ENCODE data around the gene PTPRN2.
"Not testable (repeated sequence)": the region's sequence is repeated elsewhere in the genome, so short reads cannot be mapped to it uniquely, and the experiment has no call there.

PTPRN2 gene

GRCh38 chr7:157848508-157849340 lies 738.9 kb downstream of the PTPRN2 start:
- Histone ChIP-seq H3K36me3 (ENCODE audit: control insufficient read depth in 2 of 2, insufficient read depth in 2 of 2, low read length in 2 of 2) (no peaks in the 10 kb centered on the region), H3K27ac (ENCODE audit: low read depth in 2 of 2, low read length in 2 of 2) (no peak overlapping the region), H3K9me3 (ENCODE audit: control insufficient read depth in 2 of 2, low read length in 2 of 2) (no peaks in the 10 kb centered on the region), H3K4me3 (ENCODE audit: low read length in 2 of 2) (no peak overlapping the region), H3K4me1 (ENCODE audit: control insufficient read depth in 2 of 2, insufficient read depth in 2 of 2, low read length in 2 of 2) (peaks cover 0 to 3% of the 10 kb centered on the region in 2 donors), H3K27me3 (ENCODE audit: control insufficient read depth in 2 of 2, insufficient read depth in 2 of 2, low read length in 2 of 2) (no peaks in the 10 kb centered on the region), H3K9ac (ENCODE audit: low read depth in 1 of 2, low read length in 2 of 2) (no peak overlapping the region)

DNA sequence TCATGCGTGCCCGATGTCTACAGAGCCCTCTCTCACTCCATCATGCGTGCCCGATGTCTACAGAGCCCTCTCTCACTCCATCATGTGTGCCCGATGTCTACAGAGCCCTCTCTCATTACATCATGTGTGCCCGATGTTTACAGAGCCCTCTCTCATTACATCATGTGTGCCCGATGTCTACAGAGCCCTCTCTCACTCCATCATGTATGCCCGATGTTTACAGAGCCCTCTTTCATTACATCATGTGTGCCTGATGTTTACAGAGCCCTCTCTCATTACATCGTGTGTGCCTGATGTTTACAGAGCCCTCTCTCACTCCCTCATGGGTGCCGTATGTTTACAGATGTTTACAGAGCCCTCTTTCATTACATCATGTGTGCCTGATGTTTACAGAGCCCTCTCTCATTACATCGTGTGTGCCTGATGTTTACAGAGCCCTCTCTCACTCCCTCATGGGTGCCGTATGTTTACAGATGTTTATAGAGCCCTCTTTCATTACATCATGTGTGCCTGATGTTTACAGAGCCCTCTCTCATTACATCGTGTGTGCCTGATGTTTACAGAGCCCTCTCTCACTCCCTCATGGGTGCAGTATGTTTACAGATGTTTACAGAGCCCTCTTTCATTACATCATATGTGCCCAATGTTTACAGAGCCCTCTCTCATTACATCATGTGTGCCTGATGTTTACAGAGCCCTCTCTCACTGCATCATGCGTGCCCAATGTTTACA lies 739.7 kb downstream of the PTPRN2 start:
- not testable (repeated sequence) for H3K27me3 ChIP-seq (ENCODE audit: control insufficient read depth in 2 of 2, insufficient read depth in 2 of 2, low read length in 2 of 2); H3K4me3 ChIP-seq (ENCODE audit: low read length in 2 of 2); H3K9me3 ChIP-seq (ENCODE audit: control insufficient read depth in 2 of 2, low read length in 2 of 2); H3K27ac ChIP-seq (ENCODE audit: low read depth in 2 of 2, low read length in 2 of 2); H3K36me3 ChIP-seq (ENCODE audit: control insufficient read depth in 2 of 2, insufficient read depth in 2 of 2, low read length in 2 of 2); H3K4me1 ChIP-seq (ENCODE audit: control insufficient read depth in 2 of 2, insufficient read depth in 2 of 2, low read length in 2 of 2); H3K9ac ChIP-seq (ENCODE audit: low read depth in 1 of 2, low read length in 2 of 2)

DNA sequence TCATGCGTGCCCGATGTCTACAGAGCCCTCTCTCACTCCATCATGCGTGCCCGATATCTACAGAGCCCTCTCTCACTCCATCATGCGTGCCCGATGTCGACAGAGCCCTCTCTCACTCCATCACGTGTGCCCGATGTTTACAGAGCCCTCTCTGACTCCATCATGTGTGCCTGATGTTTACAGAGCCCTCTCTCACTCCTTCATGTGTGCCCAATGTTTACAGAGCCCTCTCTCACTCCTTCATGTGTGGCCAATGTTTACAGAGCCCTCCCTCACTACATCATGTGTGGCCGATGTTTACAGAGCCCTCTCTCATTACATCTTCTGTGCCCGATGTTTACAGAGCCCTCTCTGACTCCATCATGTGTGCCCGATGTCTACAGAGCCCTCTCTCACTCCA lies 740.9 kb downstream of the PTPRN2 start:
- H3K4me1 ChIP-seq (ENCODE audit: control insufficient read depth in 2 of 2, insufficient read depth in 2 of 2, low read length in 2 of 2); H3K27me3 ChIP-seq (ENCODE audit: control insufficient read depth in 2 of 2, insufficient read depth in 2 of 2, low read length in 2 of 2); H3K4me3 ChIP-seq (ENCODE audit: low read length in 2 of 2); H3K9me3 ChIP-seq (ENCODE audit: control insufficient read depth in 2 of 2, low read length in 2 of 2); H3K27ac ChIP-seq (ENCODE audit: low read depth in 2 of 2, low read length in 2 of 2); H3K36me3 ChIP-seq (ENCODE audit: control insufficient read depth in 2 of 2, insufficient read depth in 2 of 2, low read length in 2 of 2); H3K9ac ChIP-seq (ENCODE audit: low read depth in 1 of 2, low read length in 2 of 2): not testable (repeated sequence)

GRCh38 chr7:157846271-157846670 lies 741.4 kb downstream of the PTPRN2 start:
- no peak overlapping the region for H3K9ac ChIP-seq (ENCODE audit: low read depth in 1 of 2, low read length in 2 of 2)
- H3K4me1 ChIP-seq (ENCODE audit: control insufficient read depth in 2 of 2, insufficient read depth in 2 of 2, low read length in 2 of 2) = no peaks in the 10 kb centered on the region
- no peak overlapping the region for H3K27ac ChIP-seq (ENCODE audit: low read depth in 2 of 2, low read length in 2 of 2)
- no peaks in the 10 kb centered on the region for H3K27me3 ChIP-seq (ENCODE audit: control insufficient read depth in 2 of 2, insufficient read depth in 2 of 2, low read length in 2 of 2)
- H3K36me3 ChIP-seq (ENCODE audit: control insufficient read depth in 2 of 2, insufficient read depth in 2 of 2, low read length in 2 of 2) = no peaks in the 10 kb centered on the region
- H3K9me3 ChIP-seq (ENCODE audit: control insufficient read depth in 2 of 2, low read length in 2 of 2) = no peaks in the 10 kb centered on the region
- no peak overlapping the region for H3K4me3 ChIP-seq (ENCODE audit: low read length in 2 of 2)

GRCh38 chr7:157845203-157845835 lies 742.3 kb downstream of the PTPRN2 start:
- Histone ChIP-seq H3K9me3 (ENCODE audit: control insufficient read depth in 2 of 2, low read length in 2 of 2) (no peaks in the 10 kb centered on the region), H3K36me3 (ENCODE audit: control insufficient read depth in 2 of 2, insufficient read depth in 2 of 2, low read length in 2 of 2) (no peaks in the 10 kb centered on the region), H3K27me3 (ENCODE audit: control insufficient read depth in 2 of 2, insufficient read depth in 2 of 2, low read length in 2 of 2) (no peaks in the 10 kb centered on the region), H3K9ac (ENCODE audit: low read depth in 1 of 2, low read length in 2 of 2) (no peak overlapping the region), H3K4me1 (ENCODE audit: control insufficient read depth in 2 of 2, insufficient read depth in 2 of 2, low read length in 2 of 2) (no peaks in the 10 kb centered on the region), H3K27ac (ENCODE audit: low read depth in 2 of 2, low read length in 2 of 2) (no peak overlapping the region), H3K4me3 (ENCODE audit: low read length in 2 of 2) (no peak overlapping the region)

- H3K27ac ChIP-seq (ENCODE audit: low read depth in 2 of 2, low read length in 2 of 2) = no peak overlapping the region
- H3K27me3 ChIP-seq (ENCODE audit: control insufficient read depth in 2 of 2, insufficient read depth in 2 of 2, low read length in 2 of 2) = no peaks in the 10 kb centered on the region
- H3K9ac ChIP-seq (ENCODE audit: low read depth in 1 of 2, low read length in 2 of 2) = no peak overlapping the region
- H3K9me3 ChIP-seq (ENCODE audit: control insufficient read depth in 2 of 2, low read length in 2 of 2) = peaks cover 0 to 3% of the 10 kb centered on the region in 2 donors
- H3K4me3 ChIP-seq (ENCODE audit: low read length in 2 of 2) = no peak overlapping the region
- H3K4me1 ChIP-seq (ENCODE audit: control insufficient read depth in 2 of 2, insufficient read depth in 2 of 2, low read length in 2 of 2) = no peaks in the 10 kb centered on the region
- no peaks in the 10 kb centered on the region for H3K36me3 ChIP-seq (ENCODE audit: control insufficient read depth in 2 of 2, insufficient read depth in 2 of 2, low read length in 2 of 2)
Observed at GRCh38 chr7:157844611-157845010, 743.0 kb downstream of the PTPRN2 start.

GRCh38 chr7:157844141-157844540 lies 743.5 kb downstream of the PTPRN2 start:
- no peaks in the 10 kb centered on the region for H3K4me1 ChIP-seq (ENCODE audit: control insufficient read depth in 2 of 2, insufficient read depth in 2 of 2, low read length in 2 of 2)
- peaks cover 0 to 4% of the 10 kb centered on the region in 2 donors for H3K9me3 ChIP-seq (ENCODE audit: control insufficient read depth in 2 of 2, low read length in 2 of 2)
- no peaks in the 10 kb centered on the region for H3K36me3 ChIP-seq (ENCODE audit: control insufficient read depth in 2 of 2, insufficient read depth in 2 of 2, low read length in 2 of 2)
- H3K27me3 ChIP-seq (ENCODE audit: control insufficient read depth in 2 of 2, insufficient read depth in 2 of 2, low read length in 2 of 2) = no peaks in the 10 kb centered on the region
- H3K27ac ChIP-seq (ENCODE audit: low read depth in 2 of 2, low read length in 2 of 2) = no peak overlapping the region
- H3K9ac ChIP-seq (ENCODE audit: low read depth in 1 of 2, low read length in 2 of 2) = no peak overlapping the region
- H3K4me3 ChIP-seq (ENCODE audit: low read length in 2 of 2) = no peak overlapping the region

DNA sequence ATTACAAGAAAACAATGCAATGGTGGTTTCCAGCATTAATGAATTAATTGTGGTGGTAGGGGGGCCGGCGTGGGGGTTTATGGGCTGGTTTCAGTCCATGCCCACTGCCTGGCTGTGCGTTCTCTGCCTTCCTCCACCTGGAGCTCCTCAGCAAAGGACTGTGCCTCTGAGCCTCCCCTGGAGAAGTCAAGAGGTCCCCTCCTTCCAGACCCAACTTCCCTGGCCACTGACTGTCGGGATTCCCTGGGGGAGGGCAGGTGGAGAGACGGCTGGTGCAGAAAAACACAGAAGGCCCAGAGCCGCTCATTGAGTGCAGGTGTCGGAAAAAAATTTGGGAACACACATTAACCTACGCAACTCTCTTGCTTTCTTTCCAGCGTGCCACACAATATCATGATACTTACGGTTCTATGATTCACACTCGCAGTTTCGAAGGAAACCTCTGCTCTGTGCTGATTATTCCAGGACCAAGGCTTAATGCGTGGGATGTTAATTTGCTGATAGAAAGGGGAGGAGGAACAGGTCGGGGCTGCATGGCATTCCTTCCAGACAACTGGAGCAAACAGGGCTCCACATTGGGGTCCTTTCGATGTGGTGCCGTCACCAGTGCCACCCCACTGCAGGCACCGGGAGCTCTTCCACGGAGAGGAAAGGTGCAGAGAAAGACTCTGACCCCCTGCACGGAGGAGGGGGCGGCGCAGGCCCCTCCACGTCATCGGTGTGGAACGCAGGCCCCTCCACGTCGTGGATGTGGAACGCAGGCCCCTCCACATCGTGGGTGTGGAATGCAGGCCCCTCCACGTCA lies 744.1 kb downstream of the PTPRN2 start:
- Histone ChIP-seq H3K4me3 (ENCODE audit: low read length in 2 of 2) (no peak overlapping the region), H3K9ac (ENCODE audit: low read depth in 1 of 2, low read length in 2 of 2) (no peak overlapping the region), H3K9me3 (ENCODE audit: control insufficient read depth in 2 of 2, low read length in 2 of 2) (peaks cover 0 to 4% of the 10 kb centered on the region in 2 donors), H3K27ac (ENCODE audit: low read depth in 2 of 2, low read length in 2 of 2) (no peak overlapping the region), H3K27me3 (ENCODE audit: control insufficient read depth in 2 of 2, insufficient read depth in 2 of 2, low read length in 2 of 2) (no peaks in the 10 kb centered on the region), H3K4me1 (ENCODE audit: control insufficient read depth in 2 of 2, insufficient read depth in 2 of 2, low read length in 2 of 2) (no peaks in the 10 kb centered on the region), H3K36me3 (ENCODE audit: control insufficient read depth in 2 of 2, insufficient read depth in 2 of 2, low read length in 2 of 2) (no peaks in the 10 kb centered on the region)

- peaks cover 0 to 4% of the 10 kb centered on the region in 2 donors for H3K9me3 ChIP-seq (ENCODE audit: control insufficient read depth in 2 of 2, low read length in 2 of 2)
- no peaks in the 10 kb centered on the region for H3K4me1 ChIP-seq (ENCODE audit: control insufficient read depth in 2 of 2, insufficient read depth in 2 of 2, low read length in 2 of 2)
- H3K27me3 ChIP-seq (ENCODE audit: control insufficient read depth in 2 of 2, insufficient read depth in 2 of 2, low read length in 2 of 2) = no peaks in the 10 kb centered on the region
- no peak overlapping the region for H3K27ac ChIP-seq (ENCODE audit: low read depth in 2 of 2, low read length in 2 of 2)
- H3K9ac ChIP-seq (ENCODE audit: low read depth in 1 of 2, low read length in 2 of 2) = no peak overlapping the region
- no peaks in the 10 kb centered on the region for H3K36me3 ChIP-seq (ENCODE audit: control insufficient read depth in 2 of 2, insufficient read depth in 2 of 2, low read length in 2 of 2)
- no peak overlapping the region for H3K4me3 ChIP-seq (ENCODE audit: low read length in 2 of 2)
Observed at GRCh38 chr7:157841773-157842370, 745.8 kb downstream of the PTPRN2 start.
